BLaER1 treated with 17β-estradiol and CSF1 and Interleukin-3, amounts not matched to agents 10 nM and 100 nM (cell line): Measurements from ENCODE around the gene GAB1.
A peak's percentile ranks its signal among the peaks of the same experiment; 100 is the strongest.

Experiments used
- H3K27ac ChIP-seq, 11 experiments: shearing (Covaris generic); formaldehyde crosslinking; 2 replicates each; pipeline ENCODE4 v1.8.1; 2022
- H3K27me3 ChIP-seq, 11 experiments: shearing (Covaris generic); formaldehyde crosslinking; 2 replicates each; pipeline ENCODE4 v1.8.1; 2022
- H3K36me3 ChIP-seq, 11 experiments: shearing (Covaris generic); formaldehyde crosslinking; 2 replicates each; pipeline ENCODE4 v1.8.1; 2022
- H3K4me1 ChIP-seq, 10 experiments: shearing (Covaris generic); formaldehyde crosslinking; 2 replicates each; pipeline ENCODE4 v1.8.1; 2022
- H3K4me2 ChIP-seq, 11 experiments: shearing (Covaris generic); formaldehyde crosslinking; 2 replicates each; pipeline ENCODE4 v1.8.1; 2022
- H3K4me3 ChIP-seq, 10 experiments: shearing (Covaris generic); formaldehyde crosslinking; 2 replicates each; pipeline ENCODE4 v1.8.1; 2022
- H3K9ac ChIP-seq, 11 experiments: shearing (Covaris generic); formaldehyde crosslinking; 2 replicates each; pipeline ENCODE4 v1.8.1; 2022
- H3K9me3 ChIP-seq, 11 experiments: shearing (Covaris generic); formaldehyde crosslinking; replicated peaks in 1 of 11; 2 replicates each; pipeline ENCODE4 v1.8.1; 2022
- H4K20me1 ChIP-seq, 11 experiments: shearing (Covaris generic); formaldehyde crosslinking; 2 replicates each; pipeline ENCODE4 v1.8.1; 2022
- Cebpa-rat ChIP-seq, 11 experiments: shearing (Covaris generic); IDR thresholded peaks; 2 replicates each; pipeline ENCODE4 v1.8.1; 2022

Gene GAB1

DNA sequence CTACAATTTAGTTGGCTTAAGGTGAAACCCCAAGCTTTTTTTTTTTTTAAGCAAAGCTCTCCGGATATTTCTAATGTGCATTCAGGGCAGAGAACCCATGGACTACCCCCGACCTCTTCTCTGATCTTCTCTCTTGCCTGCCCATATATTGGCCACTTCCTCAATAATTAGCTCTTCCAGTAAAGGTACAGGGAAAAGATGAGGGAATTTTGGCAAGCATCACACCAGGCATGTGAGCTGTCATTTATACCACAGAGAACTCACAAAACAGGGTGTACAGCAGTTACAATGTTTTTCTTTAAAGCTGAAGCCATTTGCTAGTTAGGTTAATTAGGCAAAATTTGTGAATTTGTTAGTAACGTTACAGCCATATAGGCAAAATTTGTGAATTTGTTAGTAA lies 73.3 kb downstream of the GAB1 start:
- peak overlapping the region in 7 of 11 experiments; percentile 33 to 96 (median 93); a peak in 13 of 22 replicates for H3K27ac ChIP-seq
- H3K36me3 ChIP-seq = peaks cover 0 to 63% (median 21%) of the 10 kb centered on the region in 11 experiments; a peak in 16 of 22 replicates
- no peaks in the 10 kb centered on the region for H4K20me1 ChIP-seq
- H3K4me3 ChIP-seq = no peak overlapping the region
- H3K27me3 ChIP-seq = no peaks in the 10 kb centered on the region
- peak overlapping the region in 10 of 11 experiments; percentile 1 to 94 (median 81); a peak in 19 of 22 replicates for H3K4me2 ChIP-seq
- H3K4me1 ChIP-seq = peaks cover 69 to 90% (median 81%) of the 10 kb centered on the region in 10 experiments
- no peak for TF ChIP-seq Cebpa-rat (IDR thresholded peaks at IDR 0.05)
- peaks cover 0 to 13% (median 0%) of the 10 kb centered on the region in 11 experiments; a peak in 1 of 22 replicates for H3K9me3 ChIP-seq
- no peak overlapping the region for H3K9ac ChIP-seq

DNA sequence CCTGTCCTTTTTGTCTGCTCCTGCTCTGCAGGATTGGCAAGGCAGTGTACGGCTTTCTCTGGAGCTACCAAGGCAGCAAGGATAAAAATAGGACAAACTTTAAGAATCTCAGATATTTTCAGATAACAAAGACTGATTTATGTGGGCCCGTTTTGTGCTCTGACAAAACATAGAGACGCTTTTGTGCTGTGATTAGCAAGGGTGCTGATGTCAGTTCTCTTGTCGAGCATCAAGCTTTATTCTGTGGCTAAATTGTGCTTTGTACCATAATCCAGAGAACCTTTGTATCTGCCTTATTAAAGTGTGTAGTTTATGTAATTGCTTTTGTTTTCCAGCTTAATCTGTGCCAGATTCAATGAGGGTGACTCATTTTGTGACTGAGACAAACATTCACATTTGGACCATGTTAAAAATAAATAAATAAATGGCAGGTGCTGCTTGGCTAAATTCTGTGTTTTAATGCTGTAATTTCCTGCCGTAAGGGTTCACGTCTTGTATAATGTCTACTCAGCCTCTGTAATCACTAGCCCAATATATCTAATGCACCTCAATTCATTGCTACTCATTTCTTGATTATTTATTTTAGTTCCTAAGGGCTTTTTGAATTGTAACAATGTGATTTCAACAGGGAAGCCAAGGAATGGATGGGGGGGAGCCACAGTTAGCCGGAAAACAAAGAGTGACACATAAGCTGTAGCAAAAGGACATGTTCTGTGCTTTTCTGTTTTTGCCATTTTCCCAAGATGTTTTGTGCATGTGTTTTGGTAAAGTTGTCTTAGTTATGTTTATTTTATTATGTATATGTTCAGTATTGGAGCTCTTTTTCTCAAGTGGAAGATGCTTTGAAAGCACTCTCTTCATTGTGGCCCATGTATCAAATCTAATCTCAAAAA lies 75.1 kb downstream of the GAB1 start:
- no peaks in the 10 kb centered on the region for H3K27me3 ChIP-seq
- no peak overlapping the region for H3K4me3 ChIP-seq
- peak overlapping the region in 9 of 11 experiments; percentile 38 to 96 (median 92); a peak in 19 of 22 replicates for H3K27ac ChIP-seq
- H3K4me2 ChIP-seq = peak overlapping the region; percentile 12 to 94 (median 77); a peak in 21 of 22 replicates
- peaks cover 16 to 80% (median 39%) of the 10 kb centered on the region in 11 experiments; a peak in 20 of 22 replicates for H3K36me3 ChIP-seq
- peaks cover 0 to 21% (median 0%) of the 10 kb centered on the region in 11 experiments; a peak in 5 of 22 replicates for H3K9me3 ChIP-seq
- H3K9ac ChIP-seq = peak overlapping the region in 7 of 11 experiments; percentile 23 to 70 (median 47); a peak in 11 of 22 replicates
- H4K20me1 ChIP-seq = no peaks in the 10 kb centered on the region
- TF ChIP-seq Cebpa-rat (IDR thresholded peaks at IDR 0.05) = no peak
- H3K4me1 ChIP-seq = peaks cover 56 to 82% (median 68%) of the 10 kb centered on the region in 10 experiments

DNA sequence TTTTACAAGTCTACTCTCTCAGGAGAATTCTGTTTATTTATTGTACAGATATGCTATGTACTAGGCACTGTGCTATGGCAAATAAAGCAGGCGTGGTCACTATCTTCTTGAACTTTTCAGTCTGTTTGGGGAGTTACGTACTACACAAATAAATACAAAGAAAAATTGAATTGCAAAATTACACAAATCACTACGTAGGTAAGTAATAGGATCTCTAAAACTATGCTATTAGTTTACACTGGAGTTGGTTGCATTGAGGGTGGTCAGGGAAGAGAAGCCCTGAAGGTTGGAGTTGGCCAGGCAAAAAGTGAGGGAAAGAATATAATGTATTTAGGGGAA lies 75.7 kb downstream of the GAB1 start:
- Histone ChIP-seq H3K4me1 (peaks cover 56 to 82% (median 68%) of the 10 kb centered on the region in 10 experiments), H3K4me2 (peak overlapping the region in 5 of 11 experiments; percentile 50 to 87 (median 78); a peak in 6 of 22 replicates), H3K4me3 (no peak overlapping the region), H3K9me3 (peaks cover 0 to 21% (median 0%) of the 10 kb centered on the region in 11 experiments; a peak in 5 of 22 replicates), H3K27ac (peak overlapping the region in 8 of 11 experiments; percentile 48 to 96 (median 92); a peak in 12 of 22 replicates), H4K20me1 (no peaks in the 10 kb centered on the region), H3K36me3 (peaks cover 19 to 86% (median 45%) of the 10 kb centered on the region in 11 experiments; a peak in 20 of 22 replicates), H3K27me3 (no peaks in the 10 kb centered on the region), H3K9ac (peak overlapping the region in 1 of 11 experiments; percentile 70; a peak in 1 of 22 replicates)
- TF ChIP-seq Cebpa-rat (IDR thresholded peaks at IDR 0.05) = no peak

- no peaks in the 10 kb centered on the region for H3K27me3 ChIP-seq
- peaks cover 0 to 19% (median 0%) of the 10 kb centered on the region in 11 experiments; a peak in 6 of 22 replicates for H3K9me3 ChIP-seq
- H3K4me3 ChIP-seq = peak overlapping the region in 5 of 10 experiments; percentile 4 to 36 (median 13); a peak in 5 of 20 replicates
- no peaks in the 10 kb centered on the region for H4K20me1 ChIP-seq
- H3K36me3 ChIP-seq = peaks cover 19 to 100% (median 71%) of the 10 kb centered on the region in 11 experiments; a peak in 20 of 22 replicates
- no peak for TF ChIP-seq Cebpa-rat (IDR thresholded peaks at IDR 0.05)
- H3K4me2 ChIP-seq = peak overlapping the region; percentile 57 to 87 (median 72)
- H3K9ac ChIP-seq = peak overlapping the region; percentile 15 to 74 (median 54); a peak in 20 of 22 replicates
- H3K27ac ChIP-seq = peak overlapping the region in 10 of 11 experiments; percentile 26 to 79 (median 70); a peak in 19 of 22 replicates
- peaks cover 40 to 82% (median 55%) of the 10 kb centered on the region in 10 experiments for H3K4me1 ChIP-seq
These were observed 81.2 kb downstream of the GAB1 start for GRCh38 chr4:143417679-143418403.

GRCh38 chr4:143420227-143420626 lies 83.6 kb downstream of the GAB1 start:
- H3K4me1 ChIP-seq = peaks cover 40 to 77% (median 51%) of the 10 kb centered on the region in 10 experiments
- H3K9ac ChIP-seq = peak overlapping the region in 3 of 11 experiments; percentile 7 to 54 (median 47); a peak in 4 of 22 replicates
- peak overlapping the region; percentile 41 to 87 (median 67); a peak in 21 of 22 replicates for H3K4me2 ChIP-seq
- peak overlapping the region in 2 of 10 experiments; percentile 3 to 9; a peak in 1 of 20 replicates for H3K4me3 ChIP-seq
- no peaks in the 10 kb centered on the region for H3K27me3 ChIP-seq
- H3K9me3 ChIP-seq = peaks cover 0 to 15% (median 0%) of the 10 kb centered on the region in 11 experiments; a peak in 7 of 22 replicates
- H3K36me3 ChIP-seq = peaks cover 22 to 96% (median 66%) of the 10 kb centered on the region in 11 experiments
- peak overlapping the region in 9 of 11 experiments; percentile 6 to 78 (median 27); a peak in 15 of 22 replicates for H3K27ac ChIP-seq
- TF ChIP-seq Cebpa-rat (IDR thresholded peaks at IDR 0.05) = no peak
- peaks cover 0 to 7% (median 0%) of the 10 kb centered on the region in 11 experiments; a peak in 3 of 22 replicates for H4K20me1 ChIP-seq

DNA sequence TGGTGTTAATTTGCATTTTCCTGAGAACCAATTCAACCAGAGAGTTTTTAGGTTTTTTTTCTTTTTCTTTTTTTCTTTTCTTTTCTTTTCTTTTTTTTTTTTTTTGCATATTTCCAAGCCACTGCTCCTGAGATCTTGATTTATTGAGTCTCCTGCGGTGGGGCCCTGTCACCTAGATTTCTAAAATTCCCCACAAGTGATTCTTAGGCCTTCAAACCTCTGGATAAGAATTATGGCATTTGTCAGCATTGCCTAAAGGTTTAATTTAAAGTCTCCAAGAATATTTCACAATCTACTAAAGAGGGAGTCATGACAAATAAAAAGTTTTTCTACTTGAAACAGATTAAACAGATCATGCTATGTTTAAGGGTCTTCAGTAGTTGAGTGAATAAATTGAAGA lies 84.9 kb downstream of the GAB1 start:
- H4K20me1 ChIP-seq = peaks cover 0 to 12% (median 0%) of the 10 kb centered on the region in 11 experiments; a peak in 3 of 22 replicates
- H3K36me3 ChIP-seq = peaks cover 17 to 96% (median 66%) of the 10 kb centered on the region in 11 experiments
- H3K27ac ChIP-seq = peak overlapping the region in 2 of 11 experiments; percentile 5 to 17; a peak in 3 of 22 replicates
- H3K27me3 ChIP-seq = no peaks in the 10 kb centered on the region
- H3K9ac ChIP-seq = no peak overlapping the region
- no peak for TF ChIP-seq Cebpa-rat (IDR thresholded peaks at IDR 0.05)
- H3K9me3 ChIP-seq = peaks cover 0 to 13% (median 0%) of the 10 kb centered on the region in 11 experiments; a peak in 6 of 22 replicates
- H3K4me2 ChIP-seq = peak overlapping the region in 5 of 11 experiments; percentile 64 to 87 (median 72); a peak in 7 of 22 replicates
- peaks cover 36 to 72% (median 47%) of the 10 kb centered on the region in 10 experiments for H3K4me1 ChIP-seq
- no peak overlapping the region for H3K4me3 ChIP-seq

DNA sequence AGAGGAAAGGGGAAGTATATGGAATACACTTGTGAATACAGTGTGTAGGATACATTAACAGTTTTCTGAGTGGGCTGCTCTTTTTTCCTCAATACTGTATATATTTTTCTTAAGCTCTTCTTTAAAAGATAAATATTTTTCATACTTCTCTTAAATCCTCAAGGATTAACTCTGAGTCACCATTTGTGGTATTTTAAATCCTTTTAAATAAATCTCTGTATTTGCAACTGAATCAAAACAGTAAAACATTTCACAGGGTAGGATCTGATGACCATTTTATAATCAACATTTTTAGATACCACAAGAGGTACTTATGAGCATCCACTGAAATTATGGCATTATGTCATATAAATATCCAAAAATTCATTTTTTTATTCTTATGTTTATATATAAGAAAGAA lies 87.6 kb downstream of the GAB1 start:
- Histone ChIP-seq H4K20me1 (peaks cover 0 to 27% (median 0%) of the 10 kb centered on the region in 11 experiments; a peak in 4 of 22 replicates), H3K36me3 (peaks cover 27 to 95% (median 70%) of the 10 kb centered on the region in 11 experiments), H3K27ac (no peak overlapping the region), H3K4me3 (no peak overlapping the region), H3K4me1 (peaks cover 13 to 48% (median 21%) of the 10 kb centered on the region in 10 experiments), H3K9me3 (peaks cover 0 to 6% (median 0%) of the 10 kb centered on the region in 11 experiments; a peak in 2 of 22 replicates), H3K27me3 (no peaks in the 10 kb centered on the region), H3K4me2 (no peak overlapping the region), H3K9ac (no peak overlapping the region)
- TF ChIP-seq Cebpa-rat (IDR thresholded peaks at IDR 0.05) = no peak
